ENCODE data around the gene FOLR2. TPM values are rescaled to one million over a fixed set of nuclear protein-coding genes. Genes with fewer than 3 reads are reported as not detected.

The FOLR2 gene
- total and polyA plus RNA-seq, 10 donors, result 16.1 to 62.3 (median 23.0) TPM

- WGBS, 5 donors, result 5 to 19% (median 12%) methylated on average over 2 of the region's 2 CpGs
- H3K27ac ChIP-seq, result peak overlapping the region in 4 of 8 donors; percentile 28 to 66 (median 64)
- H3K4me1 ChIP-seq, result peaks cover 6 to 47% (median 29%) of the 10 kb centered on the region in 6 donors
- intact Hi-C loops (cut with DNase I; ENCODE audit: low total_unique reads), result no loop called here
- H3K27me3 ChIP-seq (replicated peaks in 1 of 7), result peaks cover 0 to 6% (median 0%) of the 10 kb centered on the region in 7 donors
- H3K4me3 ChIP-seq, result no peak overlapping the region
- no peak for DNase-seq
- no peak for TF ChIP-seq POLR2A (IDR thresholded peaks at IDR 0.05)
- TF ChIP-seq, protein P1, sequence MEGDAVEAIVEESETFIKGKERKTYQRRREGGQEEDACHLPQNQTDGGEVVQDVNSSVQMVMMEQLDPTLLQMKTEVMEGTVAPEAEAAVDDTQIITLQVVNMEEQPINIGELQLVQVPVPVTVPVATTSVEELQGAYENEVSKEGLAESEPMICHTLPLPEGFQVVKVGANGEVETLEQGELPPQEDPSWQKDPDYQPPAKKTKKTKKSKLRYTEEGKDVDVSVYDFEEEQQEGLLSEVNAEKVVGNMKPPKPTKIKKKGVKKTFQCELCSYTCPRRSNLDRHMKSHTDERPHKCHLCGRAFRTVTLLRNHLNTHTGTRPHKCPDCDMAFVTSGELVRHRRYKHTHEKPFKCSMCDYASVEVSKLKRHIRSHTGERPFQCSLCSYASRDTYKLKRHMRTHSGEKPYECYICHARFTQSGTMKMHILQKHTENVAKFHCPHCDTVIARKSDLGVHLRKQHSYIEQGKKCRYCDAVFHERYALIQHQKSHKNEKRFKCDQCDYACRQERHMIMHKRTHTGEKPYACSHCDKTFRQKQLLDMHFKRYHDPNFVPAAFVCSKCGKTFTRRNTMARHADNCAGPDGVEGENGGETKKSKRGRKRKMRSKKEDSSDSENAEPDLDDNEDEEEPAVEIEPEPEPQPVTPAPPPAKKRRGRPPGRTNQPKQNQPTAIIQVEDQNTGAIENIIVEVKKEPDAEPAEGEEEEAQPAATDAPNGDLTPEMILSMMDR (IDR thresholded peaks at IDR 0.05 in 8 of 11, conservative IDR thresholded peaks at IDR 0.05 in 3 of 11), result no peak
- peak in 1 of 3 donors; percentile 10 for TF ChIP-seq POLR2AphosphoS5 (IDR thresholded peaks at IDR 0.05)
- no peaks in the 10 kb centered on the region for H3K9me3 ChIP-seq
- no peaks in the 10 kb centered on the region for H3K36me3 ChIP-seq
Observed at GRCh38 chr11:72217841-72218240, 1.2 kb downstream of the FOLR2 start.

DNA sequence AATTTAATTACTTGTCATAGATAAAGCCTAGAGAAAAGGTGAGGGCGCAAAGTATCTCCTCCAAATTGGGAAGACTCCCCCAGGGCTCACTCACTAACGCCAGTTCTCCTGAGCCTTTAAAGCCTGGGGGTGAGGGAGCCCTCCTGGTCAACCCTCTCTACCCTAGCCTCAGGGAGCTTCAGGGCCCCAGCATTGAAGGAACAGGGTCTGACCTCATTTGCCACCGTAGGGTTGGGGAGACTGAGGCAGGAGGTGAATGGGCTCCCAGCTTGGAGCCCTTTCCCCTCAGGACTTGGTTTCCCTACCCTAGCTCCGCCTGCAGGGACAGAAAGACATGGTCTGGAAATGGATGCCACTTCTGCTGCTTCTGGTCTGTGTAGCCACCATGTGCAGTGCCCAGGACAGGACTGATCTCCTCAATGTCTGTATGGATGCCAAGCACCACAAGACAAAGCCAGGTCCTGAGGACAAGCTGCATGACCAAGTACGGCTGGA is 1.7 kb downstream of the FOLR2 start:
- 88 to 93% (median 91%) methylated on average over 4 to 5 of the region's 5 CpGs for WGBS, 5 donors
- DNase-seq, result no peak

GRCh38 chr11:72220696-72221363 is 4.2 kb downstream of the FOLR2 start:
- DNase-seq, result peak; percentile 76
- TF ChIP-seq, protein P1 (IDR thresholded peaks at IDR 0.05 in 8 of 11, conservative IDR thresholded peaks at IDR 0.05 in 3 of 11), result no peak
- no peak for TF ChIP-seq POLR2A (IDR thresholded peaks at IDR 0.05)
- no peak for TF ChIP-seq POLR2AphosphoS5 (IDR thresholded peaks at IDR 0.05)
- Histone ChIP-seq H3K36me3 (no peaks in the 10 kb centered on the region), H3K4me3 (peak overlapping the region in 1 of 8 donors; percentile 50), H3K27ac (peak overlapping the region in 4 of 8 donors; percentile 97 to 98 (median 98)), H3K27me3 (replicated peaks in 1 of 7) (peaks cover 0 to 6% (median 0%) of the 10 kb centered on the region in 7 donors), H3K4me1 (peaks cover 12 to 59% (median 40%) of the 10 kb centered on the region in 6 donors), H3K9me3 (no peaks in the 10 kb centered on the region)
- intact Hi-C loops (cut with DNase I; ENCODE audit: low total_unique reads), result no loop called here
- WGBS, 5 donors, result 66 to 85% (median 79%) methylated on average over 7 to 10 of the region's 10 CpGs

More for the DNA sequence above, 1.7 kb downstream of the FOLR2 start:
- Histone ChIP-seq H3K36me3 (no peaks in the 10 kb centered on the region), H3K4me1 (peaks cover 6 to 50% (median 31%) of the 10 kb centered on the region in 6 donors), H3K4me3 (no peak overlapping the region), H3K27ac (peak overlapping the region in 4 of 8 donors; percentile 28 to 66 (median 64)), H3K27me3 (replicated peaks in 1 of 7) (peaks cover 0 to 6% (median 0%) of the 10 kb centered on the region in 7 donors), H3K9me3 (no peaks in the 10 kb centered on the region)
- TF ChIP-seq POLR2AphosphoS5 (IDR thresholded peaks at IDR 0.05) (no peak), POLR2A (IDR thresholded peaks at IDR 0.05) (no peak)
- intact Hi-C loops (cut with DNase I; ENCODE audit: low total_unique reads), result no loop called here

- intact Hi-C loops (cut with DNase I; ENCODE audit: low total_unique reads), result no loop called here
- peak; percentile 81 for DNase-seq
- peaks cover 14 to 64% (median 44%) of the 10 kb centered on the region in 6 donors for H3K4me1 ChIP-seq
Observed at GRCh38 chr11:72221386-72222075, 4.9 kb downstream of the FOLR2 start.

More at GRCh38 chr11:72221386-72222075, 4.9 kb downstream of the FOLR2 start:
- Histone ChIP-seq H3K27ac (peak overlapping the region in 4 of 8 donors; percentile 97 to 98 (median 98)), H3K9me3 (no peaks in the 10 kb centered on the region), H3K36me3 (peaks cover 0 to 3% (median 0%) of the 10 kb centered on the region in 6 donors), H3K27me3 (replicated peaks in 1 of 7) (peaks cover 0 to 6% (median 0%) of the 10 kb centered on the region in 7 donors), H3K4me3 (peak overlapping the region in 1 of 8 donors; percentile 50)
- TF ChIP-seq POLR2AphosphoS5 (IDR thresholded peaks at IDR 0.05) (no peak), POLR2A (IDR thresholded peaks at IDR 0.05) (no peak)
- TF ChIP-seq, protein P1 (IDR thresholded peaks at IDR 0.05 in 8 of 11, conservative IDR thresholded peaks at IDR 0.05 in 3 of 11), result no peak
- whole genome bisulfite sequencing, 5 donors, result 27 to 48% (median 43%) methylated on average over 7 of the region's 7 CpGs
